Liver (tissue), 3 donors: ENCODE measurements around the gene HJV.
A peak's percentile ranks its signal among the peaks of the same experiment; 100 is the strongest.

ENCODE experiments used
- ATF3 ChIP-seq: IDR thresholded peaks from 2 replicates; pipeline ENCODE4 v1.6.1; 2016; ENCODE audit warnings: antibody characterized with exemption
- CTCF ChIP-seq: fragments of 150-350 bp; IDR thresholded peaks from 2 replicates; pipeline ENCODE4 v1.5.1; 2017; ENCODE audit warnings: improper control_type of control experiment, low read depth, low read length; ENCODE audit not compliant: missing input control
- EGR1 ChIP-seq, 2 donors: IDR thresholded peaks; 2 replicates each; pipeline ENCODE4 v1.6.1; 2016 to 2018; ENCODE audit warnings: antibody characterized with exemption in 2 of 2, low read depth in 2 of 2
- FOXA1 ChIP-seq: IDR thresholded peaks from 2 replicates; pipeline ENCODE4 v1.6.1; 2016; ENCODE audit warnings: antibody characterized with exemption
- GABPA ChIP-seq, 2 donors: IDR thresholded peaks in 1 of 2; conservative IDR thresholded peaks in 1 of 2; 2 replicates each; pipeline ENCODE4 v1.6.1; 2016; ENCODE audit warnings: antibody characterized with exemption in 2 of 2, mild to moderate bottlenecking in 1 of 2, moderate library complexity in 1 of 2
- JUND ChIP-seq, 2 donors: IDR thresholded peaks; 2 replicates each; pipeline ENCODE4 v1.6.1; 2016; ENCODE audit warnings: antibody characterized with exemption in 2 of 2
- MAX ChIP-seq: IDR thresholded peaks from 2 replicates; pipeline ENCODE4 v1.6.1; 2016; ENCODE audit warnings: antibody characterized with exemption
- NR2F2 ChIP-seq: IDR thresholded peaks from 2 replicates; pipeline ENCODE4 v1.6.1; 2016; ENCODE audit warnings: antibody characterized with exemption
- RAD21 ChIP-seq, 2 donors: IDR thresholded peaks; 2 replicates each; pipeline ENCODE4 v1.6.1; 2016; ENCODE audit warnings: antibody characterized with exemption in 2 of 2, mild to moderate bottlenecking in 2 of 2
- REST ChIP-seq: IDR thresholded peaks from 2 replicates; pipeline ENCODE4 v1.6.1; 2016; ENCODE audit warnings: antibody characterized with exemption, mild to moderate bottlenecking
- RXRA ChIP-seq, 2 donors: IDR thresholded peaks; 2 replicates each; pipeline ENCODE4 v1.6.1; 2017 to 2018; ENCODE audit warnings: antibody characterized with exemption in 2 of 2, mild to moderate bottlenecking in 1 of 2
- TAF1 ChIP-seq: conservative IDR thresholded peaks from 2 replicates; pipeline ENCODE4 v1.6.1; 2016; ENCODE audit warnings: antibody characterized with exemption, mild to moderate bottlenecking
- YY1 ChIP-seq: IDR thresholded peaks from 2 replicates; pipeline ENCODE4 v1.6.1; 2016; ENCODE audit warnings: antibody characterized with exemption, mild to moderate bottlenecking
- ZBTB33 ChIP-seq: IDR thresholded peaks from 2 replicates; pipeline ENCODE4 v1.6.1; 2016; ENCODE audit warnings: antibody characterized with exemption
- donor health status: healthy.
- donor health status: healthy.

- no peak for TF ChIP-seq CTCF
- peak; percentile 64 for TF ChIP-seq ATF3
- TF ChIP-seq TAF1 = peak; percentile 33
- no peak for TF ChIP-seq NR2F2
- TF ChIP-seq FOXA1 = peak; percentile 46
- peak; percentile 42 for TF ChIP-seq MAX
- TF ChIP-seq EGR1 (IDR thresholded peaks at IDR 0.05; ENCODE audit: low read depth in 2 of 2) = peak; percentile 77 to 79
- peak; percentile 91 for TF ChIP-seq REST
- peak; percentile 50 for TF ChIP-seq RAD21 (IDR thresholded peaks at IDR 0.05)
- peak in 1 of 2 donors; percentile 15 for TF ChIP-seq GABPA (IDR thresholded peaks at IDR 0.05 in 1 of 2, conservative IDR thresholded peaks at IDR 0.05 in 1 of 2)
- peak; percentile 96 to 98 for TF ChIP-seq RXRA (IDR thresholded peaks at IDR 0.05)
- peak; percentile 60 for TF ChIP-seq ZBTB33
- peak; percentile 96 for TF ChIP-seq YY1
- TF ChIP-seq JUND (IDR thresholded peaks at IDR 0.05) = peak; percentile 35 to 67
Observed at GRCh38 chr1:146020058-146021049, 1.2 kb downstream of the HJV start.
